Activated naive CD8-positive, alpha-beta T cell (primary cell): Measurements from ENCODE around the gene CCDC127.

Experiments
- H3K27ac Mint-ChIP-seq: one replicate; pipeline ENCODE4 v1.8.0; 2021; ENCODE audit warnings: mixed read lengths
- H3K27me3 Mint-ChIP-seq: one replicate; pipeline ENCODE4 v1.8.0; 2021; ENCODE audit warnings: mixed read lengths
- H3K36me3 Mint-ChIP-seq: one replicate; pipeline ENCODE4 v1.8.0; 2021; ENCODE audit warnings: mixed read lengths
- H3K4me1 Mint-ChIP-seq: one replicate; pipeline ENCODE4 v1.8.0; 2021; ENCODE audit warnings: low read depth, mixed read lengths
- H3K4me3 Mint-ChIP-seq: one replicate; pipeline ENCODE4 v1.8.0; 2021; ENCODE audit warnings: mild to moderate bottlenecking, mixed read lengths
- H3K9me3 Mint-ChIP-seq: one replicate; pipeline ENCODE4 v1.8.0; 2021; ENCODE audit warnings: low read depth, mixed read lengths

CCDC127 gene

DNA sequence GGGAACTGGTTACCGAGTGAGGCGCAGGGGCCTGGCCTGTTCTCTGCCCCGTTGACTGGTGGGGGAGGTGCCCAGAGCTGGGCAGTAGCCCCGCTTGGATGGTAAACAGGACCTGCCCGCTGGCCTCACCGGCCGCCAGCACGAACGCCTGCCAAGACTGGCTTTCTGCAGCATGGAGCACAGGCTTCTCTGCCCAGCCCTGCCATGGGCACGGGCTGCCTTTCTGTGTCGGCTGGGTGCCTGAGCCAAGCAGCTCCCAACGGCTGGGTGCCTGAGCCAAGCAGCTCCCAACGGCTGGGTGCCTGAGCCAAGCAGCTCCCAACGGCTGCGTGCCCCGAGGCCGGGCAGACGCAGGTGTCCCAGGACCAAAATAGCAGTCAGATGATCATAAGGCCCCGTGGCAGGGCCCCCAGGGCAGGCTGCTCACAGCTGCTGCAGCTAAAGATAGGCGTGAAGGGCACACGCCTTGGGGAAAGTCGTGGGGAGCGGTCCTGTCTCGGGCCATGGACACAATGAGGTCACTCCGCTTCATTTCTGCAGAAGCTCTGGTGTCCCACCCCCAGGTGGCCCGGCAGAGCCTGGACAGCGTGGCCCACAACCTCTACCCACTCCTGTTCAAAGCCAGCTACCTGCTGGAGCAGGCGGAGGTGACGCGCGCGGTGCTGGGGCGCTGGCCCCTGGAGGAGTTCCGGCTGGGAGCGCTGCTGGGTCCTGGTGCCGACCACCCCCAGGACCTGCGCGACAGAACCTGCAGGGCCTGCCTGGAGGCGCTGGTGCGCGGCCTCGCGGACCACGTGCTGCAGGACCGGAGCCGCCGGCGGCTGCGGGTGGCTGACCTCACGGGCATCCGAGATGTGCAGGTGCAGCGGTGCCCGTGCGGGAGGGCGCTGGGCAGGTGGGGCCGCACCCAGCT is 26.7 kb downstream of the CCDC127 start, which contains the start of gene LRRC14B:
LRRC14B (plus strand) TSS at position 460 of the 913 bp plus-strand sequence; CDS start at position 504, 44 bp downstream.
- peaks cover 13% of the 10 kb centered on the region for H3K4me1 Mint-ChIP-seq
- peak within 1 kb of the TSS; percentile 65 for H3K4me3 Mint-ChIP-seq
- H3K27me3 Mint-ChIP-seq: no peaks in the 10 kb centered on the region
- H3K9me3 Mint-ChIP-seq: no peaks in the 10 kb centered on the region
- no peak within 1 kb of the TSS for H3K27ac Mint-ChIP-seq
- no peaks in the 10 kb centered on the region for H3K36me3 Mint-ChIP-seq

DNA sequence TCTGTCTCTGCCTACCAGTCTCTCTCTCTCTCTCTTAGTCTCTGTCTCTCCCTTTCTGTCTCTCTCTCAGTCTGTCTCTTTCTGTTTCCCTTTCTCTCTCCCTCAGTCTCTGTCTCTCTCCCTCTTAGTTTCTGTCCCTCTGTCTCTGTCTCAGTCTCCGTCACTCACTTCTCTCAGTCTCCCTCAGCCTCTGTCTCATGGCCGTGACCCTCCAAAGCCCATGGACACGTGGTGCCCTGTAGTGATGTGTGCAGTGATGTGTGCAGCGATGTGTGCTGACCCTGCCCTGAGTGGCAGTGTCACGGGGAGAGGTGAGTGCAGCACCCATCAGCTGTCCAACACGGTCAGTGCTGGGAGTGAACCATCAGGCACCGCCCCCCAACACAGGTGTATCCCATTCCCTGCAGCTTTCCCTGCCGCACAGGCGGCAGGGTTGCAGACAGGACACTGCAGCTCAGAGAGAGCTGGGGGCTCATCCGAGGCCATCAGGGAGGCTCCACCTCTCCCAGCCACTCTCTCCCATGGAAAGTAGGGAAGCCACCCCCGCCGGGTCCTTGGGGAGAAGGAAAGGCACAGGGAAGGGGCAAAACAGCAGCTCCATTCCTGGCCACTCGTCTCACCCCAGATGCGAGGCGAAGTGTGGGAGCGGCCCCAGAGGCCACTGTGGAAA is 27.5 kb downstream of the CCDC127 start:
- H3K4me3 Mint-ChIP-seq: peak overlapping the region; percentile 8
- H3K27me3 Mint-ChIP-seq: no peaks in the 10 kb centered on the region
- no peak overlapping the region for H3K27ac Mint-ChIP-seq
- peaks cover 13% of the 10 kb centered on the region for H3K4me1 Mint-ChIP-seq
- no peaks in the 10 kb centered on the region for H3K36me3 Mint-ChIP-seq
- H3K9me3 Mint-ChIP-seq: no peaks in the 10 kb centered on the region

DNA sequence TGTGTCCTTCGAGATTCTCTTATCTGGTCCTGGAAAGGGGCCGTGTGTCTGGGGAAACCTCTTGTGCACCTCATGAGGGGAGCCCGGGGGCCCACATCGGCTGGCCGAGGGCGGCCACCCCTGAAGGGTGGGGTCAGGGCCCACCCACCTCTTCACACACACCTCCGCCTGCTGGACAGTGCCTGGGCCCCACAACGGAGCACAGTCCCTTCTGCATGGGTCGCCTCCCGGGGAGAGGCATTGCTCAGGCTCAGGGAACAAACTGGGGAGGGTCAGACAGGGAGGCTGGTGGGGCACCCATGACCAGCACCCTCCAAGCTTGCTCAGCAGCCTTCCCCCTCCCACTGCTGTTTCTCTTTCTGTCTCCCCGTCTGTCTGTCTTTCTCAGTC is 28.0 kb downstream of the CCDC127 start:
- peaks cover 13% of the 10 kb centered on the region for H3K4me1 Mint-ChIP-seq
- no peaks in the 10 kb centered on the region for H3K9me3 Mint-ChIP-seq
- H3K4me3 Mint-ChIP-seq: peak overlapping the region; percentile 8
- no peaks in the 10 kb centered on the region for H3K27me3 Mint-ChIP-seq
- no peaks in the 10 kb centered on the region for H3K36me3 Mint-ChIP-seq
- H3K27ac Mint-ChIP-seq: no peak overlapping the region

DNA sequence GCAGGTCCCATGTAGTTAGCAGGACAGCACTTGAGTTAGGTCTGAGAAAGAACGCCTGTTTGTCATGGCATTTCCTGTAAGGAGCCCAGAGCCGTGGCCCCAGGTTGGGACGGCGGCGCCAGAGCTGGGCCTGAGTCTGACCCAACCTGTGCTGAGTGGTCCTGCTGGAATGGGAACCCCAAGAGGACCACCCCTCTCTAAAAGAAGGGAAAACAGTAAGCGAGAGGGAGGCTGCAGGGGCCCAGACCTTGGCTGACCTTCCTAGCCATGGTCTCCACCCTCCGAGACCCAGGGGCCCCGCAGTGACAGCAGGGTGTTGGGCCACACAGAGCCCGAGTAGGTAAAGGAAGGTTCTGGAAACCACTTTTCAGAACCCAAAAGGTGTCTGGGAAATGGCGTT is 28.5 kb downstream of the CCDC127 start:
- no peak overlapping the region for H3K27ac Mint-ChIP-seq
- no peaks in the 10 kb centered on the region for H3K36me3 Mint-ChIP-seq
- H3K9me3 Mint-ChIP-seq: no peaks in the 10 kb centered on the region
- peaks cover 13% of the 10 kb centered on the region for H3K4me1 Mint-ChIP-seq
- no peak overlapping the region for H3K4me3 Mint-ChIP-seq
- H3K27me3 Mint-ChIP-seq: peaks cover 2% of the 10 kb centered on the region

DNA sequence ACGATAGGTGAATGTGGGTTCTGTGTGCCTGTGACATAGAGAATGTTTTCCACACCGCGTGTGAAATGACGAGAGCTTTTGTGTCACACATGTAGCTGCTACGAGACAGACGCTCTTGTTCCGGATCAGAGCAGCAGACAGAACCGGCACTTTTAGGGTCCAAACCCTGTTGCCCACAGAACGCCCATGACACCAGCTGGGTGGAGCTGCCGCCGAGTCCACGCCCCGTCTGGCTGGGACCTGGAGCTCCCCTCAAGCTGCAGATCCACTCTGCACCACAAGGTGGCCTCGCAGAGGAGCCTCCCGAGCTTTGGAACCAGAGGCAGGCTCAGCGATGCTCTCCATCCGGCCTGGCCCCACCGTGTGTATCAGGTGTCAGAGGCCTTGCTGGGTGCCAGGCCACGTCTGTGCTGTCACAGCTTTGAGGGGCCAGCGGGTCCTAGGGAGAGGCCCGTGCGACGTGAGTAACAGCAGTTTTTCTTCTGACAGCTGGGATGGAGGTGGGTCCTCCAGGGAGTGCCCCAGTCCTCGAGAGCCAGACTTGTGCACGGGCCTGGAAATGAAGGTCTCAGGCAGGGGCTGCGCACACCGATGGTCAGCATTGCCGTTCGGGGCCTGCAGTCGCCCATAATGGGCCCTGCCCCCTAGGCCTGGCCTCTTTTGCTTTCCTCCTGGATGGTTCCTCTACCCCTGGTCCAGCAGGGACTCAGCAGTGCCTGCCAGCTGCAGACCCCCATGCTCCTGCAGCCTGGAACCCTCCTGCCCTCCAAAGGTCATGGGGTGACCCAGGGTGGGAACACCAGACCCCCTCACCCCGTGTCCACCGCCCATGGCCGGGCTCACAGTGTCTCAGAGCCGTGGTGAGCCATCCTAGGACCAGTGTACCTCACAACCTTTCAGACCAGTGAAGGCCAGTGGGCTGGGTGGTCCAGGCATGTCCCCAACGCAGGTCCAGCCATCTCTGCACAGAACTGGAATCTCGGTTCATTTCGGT is 29.2 kb downstream of the CCDC127 start:
- no peaks in the 10 kb centered on the region for H3K36me3 Mint-ChIP-seq
- peak overlapping the region; percentile 51 for H3K4me3 Mint-ChIP-seq
- H3K27ac Mint-ChIP-seq: no peak overlapping the region
- no peaks in the 10 kb centered on the region for H3K9me3 Mint-ChIP-seq
- peaks cover 13% of the 10 kb centered on the region for H3K4me1 Mint-ChIP-seq
- H3K27me3 Mint-ChIP-seq: peaks cover 2% of the 10 kb centered on the region

DNA sequence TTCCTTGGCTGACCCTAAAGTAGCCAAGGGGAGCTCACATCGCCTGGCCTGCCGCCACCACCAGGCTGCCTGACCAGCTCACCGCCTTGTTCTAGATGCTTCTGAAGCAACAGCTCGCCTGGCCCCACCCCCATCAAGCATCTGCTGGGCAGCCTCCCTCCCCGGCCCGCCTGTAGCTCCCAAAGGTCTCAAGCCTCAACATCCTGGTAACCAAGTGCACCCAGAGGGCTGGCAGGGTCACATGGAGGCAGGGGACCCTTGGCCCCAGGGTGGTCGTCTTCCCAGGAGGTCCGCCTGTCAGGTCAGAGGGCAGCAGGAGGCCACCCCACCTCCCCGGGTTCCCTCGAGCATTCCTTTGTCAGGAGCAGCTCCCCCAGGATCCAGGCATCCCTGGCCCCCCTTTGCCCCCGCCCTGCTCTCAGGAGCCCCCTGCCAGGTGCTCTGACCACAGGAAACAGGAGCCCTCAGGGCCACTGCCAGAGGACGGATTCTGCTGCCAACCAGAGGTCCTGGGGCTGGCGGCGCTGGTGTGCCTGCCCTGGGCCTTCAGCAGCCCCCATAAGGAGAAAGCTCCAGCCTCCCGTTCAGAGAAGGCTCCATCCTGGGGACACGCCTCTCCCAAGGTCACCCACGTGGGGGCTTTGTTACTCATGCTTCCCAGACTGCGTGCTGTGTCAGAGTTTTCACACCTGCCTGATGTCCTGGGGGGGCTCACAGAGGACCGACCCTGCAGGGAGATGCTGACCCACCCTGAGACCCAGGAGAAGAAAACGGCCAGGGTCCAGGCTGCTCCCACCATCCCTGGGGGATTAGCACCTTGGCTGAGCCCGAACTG is 30.1 kb downstream of the CCDC127 start:
- no peaks in the 10 kb centered on the region for H3K36me3 Mint-ChIP-seq
- H3K4me1 Mint-ChIP-seq: peaks cover 13% of the 10 kb centered on the region
- peak overlapping the region; percentile 51 for H3K4me3 Mint-ChIP-seq
- H3K27me3 Mint-ChIP-seq: peaks cover 2% of the 10 kb centered on the region
- no peaks in the 10 kb centered on the region for H3K9me3 Mint-ChIP-seq
- no peak overlapping the region for H3K27ac Mint-ChIP-seq

DNA sequence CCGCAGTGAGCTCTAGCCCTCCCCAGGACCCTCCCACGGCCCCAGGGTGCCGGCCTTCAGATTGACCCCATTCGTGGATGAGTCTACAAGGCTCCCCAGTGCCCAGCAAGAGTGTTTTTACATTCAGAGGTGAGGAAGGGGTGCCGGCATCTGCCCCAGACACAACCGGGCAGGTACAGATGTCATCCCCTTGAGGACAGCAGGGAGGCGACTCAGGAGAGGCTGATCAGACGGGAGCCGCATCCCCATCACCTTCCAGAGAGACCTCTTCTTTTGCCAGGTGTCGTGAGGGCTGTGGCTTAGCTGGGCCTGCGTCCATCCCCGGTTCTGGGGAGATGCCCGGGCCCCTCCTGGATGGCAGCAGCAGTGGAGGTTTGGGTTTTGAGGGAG is 30.9 kb downstream of the CCDC127 start:
- Mint-ChIP-seq H3K4me1 (peaks cover 11% of the 10 kb centered on the region), H3K36me3 (no peaks in the 10 kb centered on the region), H3K27me3 (peaks cover 2% of the 10 kb centered on the region), H3K9me3 (no peaks in the 10 kb centered on the region), H3K27ac (no peak overlapping the region), H3K4me3 (no peak overlapping the region)

DNA sequence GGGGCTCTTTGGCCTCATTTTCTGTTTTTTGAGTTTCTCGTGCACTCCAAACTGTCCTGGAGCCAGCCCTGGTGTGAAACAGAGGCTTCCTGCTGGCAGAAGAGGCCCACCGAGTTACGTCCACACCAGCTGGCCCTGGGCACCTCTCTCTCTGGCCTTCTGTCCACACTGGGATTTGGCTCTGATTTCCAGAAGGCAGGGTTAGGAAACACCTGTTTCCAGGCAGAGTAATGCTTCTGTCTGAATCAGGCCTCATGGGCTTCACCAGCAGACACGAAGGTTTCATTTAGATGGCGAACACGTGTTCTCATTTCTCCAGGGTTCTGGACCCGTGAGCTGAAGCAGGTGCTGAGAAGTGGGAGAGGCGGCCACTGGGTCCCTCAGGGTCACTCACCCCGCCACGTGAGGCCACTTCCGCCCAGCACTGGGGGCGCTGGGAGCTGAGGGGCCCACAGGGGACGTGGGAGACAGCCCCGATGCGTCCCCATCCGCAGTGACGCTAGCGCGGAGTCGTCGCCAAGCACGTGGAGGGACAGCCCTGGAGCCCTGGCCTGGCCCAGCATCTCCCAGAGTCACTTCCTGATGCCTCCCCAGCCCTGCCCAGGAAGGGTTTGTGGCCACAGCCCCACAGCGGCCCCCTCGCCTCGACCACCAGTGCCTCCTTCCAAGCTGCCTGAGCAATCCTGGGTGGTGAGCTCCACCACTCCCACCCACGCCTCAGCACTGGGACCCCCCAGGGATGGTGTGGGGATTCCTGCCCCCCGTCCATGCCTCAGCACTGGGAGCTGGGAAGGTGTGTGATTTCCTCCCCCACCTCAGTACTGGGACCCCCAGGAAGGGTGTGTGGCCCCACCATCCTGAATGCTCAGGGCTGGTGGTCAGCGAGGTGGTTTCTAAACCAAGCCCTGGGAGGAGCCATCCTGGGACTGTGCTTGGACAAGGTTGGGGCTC is 31.6 kb downstream of the CCDC127 start:
- Mint-ChIP-seq H3K9me3 (no peaks in the 10 kb centered on the region), H3K36me3 (no peaks in the 10 kb centered on the region), H3K4me1 (peaks cover 11% of the 10 kb centered on the region), H3K27ac (no peak overlapping the region), H3K27me3 (peaks cover 2% of the 10 kb centered on the region), H3K4me3 (no peak overlapping the region)

DNA sequence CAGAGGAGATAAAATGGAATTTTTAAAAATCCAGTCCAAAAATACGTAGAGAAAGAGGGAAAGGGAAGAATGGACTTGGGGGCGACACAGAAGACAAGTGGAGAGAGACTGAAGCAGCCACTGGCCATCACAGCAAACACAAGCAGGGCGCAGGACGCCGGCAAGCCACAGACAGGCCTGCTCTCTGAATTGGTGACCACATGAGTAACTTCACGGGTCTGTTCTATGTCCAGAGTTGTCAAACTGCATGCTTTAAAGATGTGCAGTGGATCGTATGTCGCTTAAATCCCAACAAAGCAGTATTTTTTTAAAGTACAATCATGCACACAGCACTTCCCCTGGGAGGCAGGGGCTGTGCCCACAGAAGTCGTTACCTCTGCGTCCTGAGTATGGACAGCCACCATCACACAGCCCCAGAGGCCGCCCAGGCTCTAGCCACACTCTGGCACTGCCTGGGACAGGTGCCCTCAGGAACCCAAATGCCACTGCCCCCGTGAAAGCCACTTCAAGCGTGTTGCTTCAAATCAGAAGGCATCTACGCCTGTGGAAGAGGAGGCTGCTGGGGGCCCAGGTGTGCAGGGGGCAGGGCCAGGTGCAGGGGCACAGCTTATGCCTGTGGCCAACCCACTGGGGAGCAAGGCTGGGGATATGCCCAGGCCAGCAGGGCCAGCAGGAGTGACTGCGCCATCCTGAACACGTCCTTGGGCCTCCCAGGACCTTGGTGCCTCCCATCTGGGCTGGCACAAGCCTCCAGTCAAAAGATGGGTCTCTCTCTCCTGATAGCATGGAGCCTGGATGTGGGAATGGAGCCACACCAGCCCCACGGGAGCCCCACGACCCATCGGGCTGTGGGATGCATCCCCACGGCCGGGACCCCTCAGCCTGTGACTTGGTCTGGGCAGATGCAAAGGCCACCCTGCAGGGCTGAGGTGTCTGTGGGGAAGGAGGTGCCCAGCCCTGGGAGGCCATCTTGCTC is 32.6 kb downstream of the CCDC127 start:
- H3K27me3 Mint-ChIP-seq: peaks cover 2% of the 10 kb centered on the region
- no peaks in the 10 kb centered on the region for H3K36me3 Mint-ChIP-seq
- H3K4me3 Mint-ChIP-seq: no peak overlapping the region
- peaks cover 10% of the 10 kb centered on the region for H3K4me1 Mint-ChIP-seq
- H3K9me3 Mint-ChIP-seq: no peaks in the 10 kb centered on the region
- no peak overlapping the region for H3K27ac Mint-ChIP-seq

DNA sequence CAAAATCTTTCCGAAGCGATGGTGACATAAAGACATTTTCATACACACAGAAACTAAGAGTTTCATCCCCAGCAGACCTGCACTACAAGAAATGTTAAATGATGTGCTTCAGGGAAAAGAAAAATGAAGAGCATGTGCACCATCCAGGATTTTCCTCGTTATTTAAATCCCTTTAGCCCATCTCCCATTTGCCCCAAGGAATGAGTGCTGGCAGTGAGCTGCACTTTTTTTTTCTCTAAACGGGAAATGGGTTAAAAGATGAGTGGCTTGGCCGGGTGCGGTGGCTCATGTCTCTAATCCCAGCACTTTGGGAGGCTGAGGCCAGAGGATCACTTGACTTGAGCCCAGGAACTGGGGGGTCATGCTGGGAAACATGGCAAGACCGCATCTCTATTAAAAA is 33.5 kb downstream of the CCDC127 start:
- H3K27me3 Mint-ChIP-seq: peaks cover 2% of the 10 kb centered on the region
- no peaks in the 10 kb centered on the region for H3K9me3 Mint-ChIP-seq
- H3K27ac Mint-ChIP-seq: no peak overlapping the region
- no peaks in the 10 kb centered on the region for H3K36me3 Mint-ChIP-seq
- H3K4me3 Mint-ChIP-seq: no peak overlapping the region
- H3K4me1 Mint-ChIP-seq: peaks cover 7% of the 10 kb centered on the region

DNA sequence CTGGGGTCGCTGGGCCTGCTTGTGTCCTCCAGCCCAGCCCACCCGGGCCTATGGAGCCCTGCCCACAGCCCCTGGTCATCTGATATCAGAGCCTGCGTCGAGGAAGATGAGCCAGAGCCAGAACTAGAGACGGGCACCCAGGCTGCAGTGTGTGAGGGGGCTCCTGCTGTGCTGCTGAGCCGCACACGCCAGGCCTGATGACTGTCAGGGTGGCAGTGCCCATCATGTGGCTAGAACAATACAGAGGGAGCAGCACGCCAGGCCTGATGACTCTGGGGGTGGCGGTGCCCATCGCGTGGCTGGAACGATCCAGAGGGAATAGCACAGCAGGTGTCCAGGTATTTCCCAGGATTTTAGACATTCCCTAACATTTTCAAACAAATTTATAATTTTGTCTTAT is 35.8 kb downstream of the CCDC127 start:
- Mint-ChIP-seq H3K36me3 (no peaks in the 10 kb centered on the region), H3K4me1 (no peaks in the 10 kb centered on the region), H3K27ac (no peak overlapping the region), H3K27me3 (peaks cover 2% of the 10 kb centered on the region), H3K9me3 (no peaks in the 10 kb centered on the region), H3K4me3 (no peak overlapping the region)

DNA sequence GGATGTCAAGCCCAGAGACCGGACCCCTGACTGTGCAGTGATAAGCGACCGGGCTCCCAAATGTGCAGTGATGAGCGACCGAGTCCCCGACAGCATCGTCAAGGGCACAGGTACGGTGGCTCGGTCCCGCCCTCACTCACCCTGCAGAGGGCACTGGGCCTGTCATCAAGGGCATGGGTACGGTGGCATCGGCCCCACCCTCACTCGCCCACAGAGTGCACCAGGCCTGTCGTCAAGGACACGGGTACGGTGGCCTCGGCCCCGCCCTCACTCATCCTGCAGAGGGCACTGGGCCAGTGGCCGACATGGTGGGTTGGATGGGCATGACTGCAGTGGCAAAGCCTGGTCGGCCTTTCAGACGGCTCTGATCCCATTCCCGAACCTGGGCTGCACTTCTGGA is 36.4 kb downstream of the CCDC127 start:
- H3K27me3 Mint-ChIP-seq: peaks cover 2% of the 10 kb centered on the region
- no peaks in the 10 kb centered on the region for H3K4me1 Mint-ChIP-seq
- no peak overlapping the region for H3K27ac Mint-ChIP-seq
- no peak overlapping the region for H3K4me3 Mint-ChIP-seq
- no peaks in the 10 kb centered on the region for H3K36me3 Mint-ChIP-seq
- H3K9me3 Mint-ChIP-seq: no peaks in the 10 kb centered on the region
